GM21528 (cell line): ENCODE measurements around the gene C11orf24.
A peak's percentile ranks its signal among the peaks of the same experiment; 100 is the strongest.
"Not testable (repeated sequence)": the region's sequence is repeated elsewhere in the genome, so short reads cannot be mapped to it uniquely, and the experiment has no call there.

Experiments used
- ATAC-seq: cut with Tn5 transposase; IDR thresholded peaks from one replicate; pipeline ENCODE4 v1.9.1; 2021; ENCODE audit warnings: mild to moderate bottlenecking, moderate library complexity; ENCODE audit not compliant: unreplicated experiment, low FRiP score

Gene C11orf24

GRCh38 chr11:68300076-68300830, 28.5 kb upstream of the C11orf24 start:
- no peak for ATAC-seq

DNA sequence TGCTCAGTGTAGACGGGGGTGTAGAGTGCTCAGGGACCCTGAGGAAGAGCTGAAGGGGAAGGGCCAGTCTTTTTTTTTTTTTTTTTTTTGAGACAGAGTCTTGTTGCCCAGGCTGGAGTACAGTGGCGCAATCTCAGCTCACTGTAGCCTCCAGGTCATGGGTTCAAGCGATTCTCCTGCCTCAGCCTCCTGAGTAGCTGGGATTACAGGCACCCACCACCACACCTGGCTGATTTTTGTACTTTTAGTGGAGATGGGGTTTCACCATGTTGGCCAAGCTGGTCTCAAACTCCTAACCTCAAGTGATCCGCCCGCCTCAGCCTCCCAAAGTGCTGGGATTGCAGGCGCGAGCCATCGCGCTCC, 27.7 kb upstream of the C11orf24 start:
- not testable (repeated sequence) for ATAC-seq

DNA sequence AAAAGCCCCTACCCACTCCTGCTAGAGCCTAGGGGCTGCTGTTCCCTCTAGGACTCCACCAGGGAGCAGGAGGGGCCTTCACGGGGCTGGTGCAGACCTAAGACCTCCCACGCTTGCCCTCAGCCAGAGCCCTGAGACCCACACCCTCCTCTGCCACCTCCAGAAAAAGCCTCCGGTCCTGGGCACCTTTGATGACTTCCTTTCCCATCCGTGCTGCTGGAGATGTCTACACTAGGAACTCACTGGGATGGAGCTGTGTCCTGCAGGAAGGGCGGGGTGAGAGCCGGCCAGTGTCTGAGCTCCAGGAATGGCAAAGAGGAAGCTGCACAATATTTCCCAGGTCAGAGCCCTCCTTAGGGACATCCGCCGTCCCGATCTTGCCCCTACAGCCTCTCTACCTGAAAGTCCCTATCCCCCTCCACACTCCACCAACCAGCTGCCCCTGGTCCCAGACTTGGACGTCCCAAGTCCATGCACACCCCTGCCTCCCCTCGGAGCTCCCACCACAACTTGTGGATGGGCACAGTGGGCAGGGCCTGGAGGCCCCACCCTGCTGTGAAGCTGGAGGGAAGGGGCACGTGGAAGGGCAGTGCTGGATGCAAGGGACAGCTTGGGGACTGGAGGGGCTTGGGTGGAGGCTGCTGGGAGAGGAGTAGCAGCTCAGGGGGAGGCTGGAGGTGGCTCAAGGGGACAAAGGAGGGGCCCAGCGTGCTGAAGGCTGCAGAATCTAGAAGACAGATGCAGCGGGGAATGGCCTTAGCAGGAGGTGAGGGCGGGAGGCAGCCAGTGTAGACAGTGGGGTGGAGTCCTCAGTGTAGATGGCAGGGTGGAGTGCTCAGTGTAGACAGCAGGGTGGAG, 27.1 kb upstream of the C11orf24 start:
- no peak for ATAC-seq

- no peak for ATAC-seq
Measured at GRCh38 chr11:68297812-68298658, 26.3 kb upstream of the C11orf24 start.

- ATAC-seq: no peak
Measured at GRCh38 chr11:68297494-68297811, 25.7 kb upstream of the C11orf24 start.

DNA sequence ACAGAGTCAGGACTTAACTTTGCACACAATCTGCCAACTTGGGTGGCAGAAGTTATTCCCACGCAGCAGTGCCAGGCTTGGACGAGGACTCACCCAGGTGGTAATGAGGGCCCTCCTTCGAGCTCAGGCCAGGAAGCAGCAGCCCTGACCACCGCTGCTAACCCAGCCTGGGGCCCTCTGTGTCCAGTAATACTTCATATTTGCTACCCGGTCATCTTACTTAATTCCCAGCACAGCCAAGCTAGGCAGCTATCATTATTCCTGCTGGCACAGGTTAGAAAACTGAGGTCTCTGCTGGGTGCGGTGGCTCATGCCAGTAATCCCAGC, 25.2 kb upstream of the C11orf24 start:
- no peak for ATAC-seq

- ATAC-seq: no peak
Measured at GRCh38 chr11:68296344-68297051, 24.7 kb upstream of the C11orf24 start.

GRCh38 chr11:68295940-68296339, 24.2 kb upstream of the C11orf24 start:
- ATAC-seq: no peak

GRCh38 chr11:68295271-68295670, 23.5 kb upstream of the C11orf24 start:
- ATAC-seq: no peak

DNA sequence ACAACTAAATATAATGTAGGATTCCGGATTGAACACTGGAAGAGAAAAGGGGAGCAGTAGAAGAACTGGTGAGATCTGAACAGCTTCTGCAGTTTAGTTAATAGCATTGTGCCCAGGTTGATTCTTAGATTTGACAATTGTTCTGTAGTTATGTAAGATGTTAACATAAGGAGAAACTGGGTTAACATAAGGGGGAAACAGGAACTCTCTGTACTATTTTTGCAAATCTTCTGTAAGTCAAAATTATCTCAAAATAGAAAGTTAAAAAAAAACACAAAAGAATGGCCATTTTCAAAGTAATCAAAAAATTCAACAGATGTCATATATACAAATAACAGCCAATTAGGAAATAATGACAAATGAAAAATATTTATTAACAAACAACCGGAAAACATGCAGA, 21.9 kb upstream of the C11orf24 start:
- no peak for ATAC-seq

DNA sequence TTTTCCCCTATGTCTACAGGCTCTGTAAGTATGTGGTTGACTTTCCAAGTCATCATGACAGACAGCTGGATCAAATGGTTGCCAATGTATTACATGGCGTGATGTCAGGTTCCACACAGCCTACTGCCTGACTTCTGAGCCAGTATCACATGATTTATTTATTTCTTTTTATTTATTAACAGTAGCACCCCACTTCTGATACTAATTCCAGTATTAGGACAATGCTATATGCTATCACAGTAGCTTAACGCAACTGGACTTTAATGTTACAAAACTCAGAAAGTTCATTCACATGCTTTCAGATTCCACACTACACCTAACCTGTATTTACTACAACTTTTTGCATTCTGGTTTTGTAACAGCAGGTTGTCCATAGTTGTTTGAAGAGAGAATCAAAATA, 17.7 kb upstream of the C11orf24 start:
- no peak for ATAC-seq

DNA sequence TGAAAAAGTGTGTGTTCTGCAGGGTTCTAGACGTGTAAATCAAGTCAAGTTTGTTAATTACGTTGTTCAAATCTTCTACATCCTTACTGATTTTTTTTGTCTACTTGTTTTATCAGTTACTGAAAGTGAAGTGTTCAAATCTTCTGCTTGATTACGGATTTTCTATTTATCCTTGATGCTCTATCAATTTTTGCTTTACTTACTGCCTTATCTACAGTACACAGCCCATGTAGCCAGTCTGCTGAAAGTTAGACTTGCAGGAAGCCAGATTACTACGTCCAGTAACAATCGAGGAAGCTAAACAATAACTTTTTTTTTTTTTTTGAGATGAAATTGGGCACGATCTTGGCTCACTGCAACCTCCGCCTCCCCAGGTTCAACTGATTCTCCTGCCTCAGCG, 15.6 kb upstream of the C11orf24 start:
- ATAC-seq: no peak

DNA sequence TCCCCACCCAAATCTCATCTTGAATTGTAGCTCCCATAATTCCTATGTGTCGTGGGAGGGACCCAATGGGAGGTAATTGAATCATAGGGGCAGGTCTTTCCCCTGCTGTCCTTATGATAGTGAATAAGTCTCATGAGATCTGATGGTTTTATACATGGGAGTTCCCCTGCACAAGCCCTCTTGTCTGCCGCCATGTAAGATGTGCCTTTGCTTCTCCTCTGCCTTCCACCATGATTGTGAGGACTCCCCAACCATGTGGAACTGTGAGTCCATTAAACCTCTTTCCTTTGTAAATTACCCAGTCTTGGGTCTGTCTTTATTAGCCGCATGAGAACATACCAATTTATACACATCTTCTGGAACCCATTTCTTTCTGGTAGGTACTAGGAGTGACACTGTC, 12.8 kb upstream of the C11orf24 start:
- not testable (repeated sequence) for ATAC-seq

DNA sequence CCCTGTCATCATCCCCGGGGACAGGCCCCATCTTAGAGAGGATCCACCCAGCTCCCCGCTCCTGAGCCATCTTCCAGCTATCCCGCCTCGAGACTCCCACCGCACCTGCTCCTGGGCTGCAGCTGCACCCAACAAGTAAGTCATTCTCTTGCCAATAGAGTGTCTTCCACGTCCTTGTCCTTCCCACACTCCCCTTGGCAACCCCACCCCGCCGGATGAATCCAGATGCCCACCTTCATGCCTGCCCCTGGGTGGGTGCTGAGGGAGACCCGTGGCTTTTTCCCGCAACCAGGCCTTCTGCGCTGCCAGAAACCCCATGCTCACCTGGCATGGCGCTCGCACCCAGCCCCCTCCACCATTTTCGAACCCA, 11.1 kb upstream of the C11orf24 start:
- ATAC-seq: no peak

- ATAC-seq: peak; percentile 63
Measured at GRCh38 chr11:68282141-68282860, 10.5 kb upstream of the C11orf24 start.

GRCh38 chr11:68279676-68280075, 7.9 kb upstream of the C11orf24 start:
- no peak for ATAC-seq

DNA sequence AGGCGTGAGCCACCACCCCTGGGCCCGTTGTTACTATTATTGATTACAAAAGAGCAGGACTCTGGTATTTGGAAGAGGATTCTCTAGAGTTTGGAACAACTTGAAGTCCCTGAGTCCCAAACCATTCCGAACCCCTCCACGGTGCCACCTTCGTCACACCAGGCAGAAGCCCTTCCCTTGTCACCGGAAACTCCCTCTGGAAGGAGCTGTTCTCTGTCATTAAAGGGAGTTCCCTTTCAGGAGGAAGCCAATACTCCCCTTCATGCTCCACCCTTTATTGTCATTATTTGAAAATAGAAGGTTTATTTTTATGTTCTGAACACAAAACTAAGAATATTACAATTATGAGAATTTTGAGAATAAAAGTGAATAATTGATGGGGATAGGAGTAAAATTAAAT, 5.1 kb upstream of the C11orf24 start:
- no peak for ATAC-seq

GRCh38 chr11:68275721-68276507, 4.1 kb upstream of the C11orf24 start:
- ATAC-seq: no peak

DNA sequence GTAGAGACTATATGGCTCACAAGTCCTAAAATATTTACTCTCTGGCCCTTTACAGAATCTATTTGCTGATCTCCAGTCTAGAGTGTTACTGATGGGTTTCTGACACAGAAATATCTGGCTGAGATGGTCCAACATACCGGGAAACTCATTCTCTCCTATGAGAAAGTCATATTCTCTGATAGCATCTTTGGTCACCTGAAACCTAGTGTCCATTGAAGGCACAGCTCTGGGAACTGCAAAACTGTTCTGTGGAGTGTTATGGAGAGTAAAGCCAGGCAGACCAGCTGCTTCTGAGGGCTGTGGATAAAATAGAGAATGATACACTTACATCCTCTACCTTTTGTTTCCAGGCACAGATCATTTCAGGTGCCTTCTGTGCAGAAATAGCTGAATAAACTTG, 2.5 kb upstream of the C11orf24 start:
- ATAC-seq: no peak
